HepG2 (cell line): ENCODE results near the gene QRICH2.

Experiments
- EZH2 ChIP-seq: conservative IDR thresholded peaks from 2 replicates; pipeline ENCODE4 v1.6.1; 2012; ENCODE audit warnings: mild to moderate bottlenecking, low read depth, low read length, moderate library complexity
- PCBP2 ChIP-seq: fragments of 200-400 bp; formaldehyde crosslinking; optimal IDR thresholded peaks from 2 replicates; pipeline ENCODE3; 2018; ENCODE audit warnings: low read length, low read depth; ENCODE audit not compliant: poor library complexity, severe bottlenecking
- PHB2 ChIP-seq: fragments of 450-650 bp; IDR thresholded peaks from 2 replicates; pipeline ENCODE4 v1.6.1; 2018; ENCODE audit not compliant: partially characterized antibody
- PHF8 ChIP-seq: sonication (generic); formaldehyde crosslinking; IDR thresholded peaks from 2 replicates; pipeline ENCODE4 v1.5.0; 2020; ENCODE audit warnings: missing genetic modification reagents
- THAP9 ChIP-seq: sonication (generic); formaldehyde crosslinking; IDR thresholded peaks from 2 replicates; pipeline ENCODE4; 2020; ENCODE audit warnings: missing genetic modification reagents, mild to moderate bottlenecking, borderline replicate concordance
- TF ChIP-seq, protein P1 (sequence below): IDR thresholded peaks from 2 replicates; pipeline ENCODE4 v1.6.1; 2012; ENCODE audit warnings: inconsistent platforms
- TF ChIP-seq, protein P2 (sequence below), 2 experiments: sonication (generic) in 1 of 2; formaldehyde crosslinking in 1 of 2; IDR thresholded peaks; 2 replicates each; pipeline versions ENCODE4 v1.5.1 to v1.6.1; 2011 to 2020; ENCODE audit warnings: borderline replicate concordance in 1 of 2, low read depth in 1 of 2, low read length in 1 of 2, mild to moderate bottlenecking in 1 of 2, missing genetic modification reagents in 1 of 2, moderate library complexity in 1 of 2

GRCh38 chr17:76276069-76276431 is 32.0 kb downstream of the QRICH2 start:
- TF ChIP-seq, protein P1, sequence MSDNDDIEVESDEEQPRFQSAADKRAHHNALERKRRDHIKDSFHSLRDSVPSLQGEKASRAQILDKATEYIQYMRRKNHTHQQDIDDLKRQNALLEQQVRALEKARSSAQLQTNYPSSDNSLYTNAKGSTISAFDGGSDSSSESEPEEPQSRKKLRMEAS, result no peak
- TF ChIP-seq, protein P2, sequence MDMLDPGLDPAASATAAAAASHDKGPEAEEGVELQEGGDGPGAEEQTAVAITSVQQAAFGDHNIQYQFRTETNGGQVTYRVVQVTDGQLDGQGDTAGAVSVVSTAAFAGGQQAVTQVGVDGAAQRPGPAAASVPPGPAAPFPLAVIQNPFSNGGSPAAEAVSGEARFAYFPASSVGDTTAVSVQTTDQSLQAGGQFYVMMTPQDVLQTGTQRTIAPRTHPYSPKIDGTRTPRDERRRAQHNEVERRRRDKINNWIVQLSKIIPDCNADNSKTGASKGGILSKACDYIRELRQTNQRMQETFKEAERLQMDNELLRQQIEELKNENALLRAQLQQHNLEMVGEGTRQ (IDR thresholded peaks at IDR 0.05; ENCODE audit: low read depth, low read length), result no peak
- TF ChIP-seq, protein P2 (CRISPR knock-in tag; IDR thresholded peaks at IDR 0.05; ENCODE audit: borderline replicate concordance), result no peak
- no peak for TF ChIP-seq PCBP2
- no peak for TF ChIP-seq THAP9
- no peak for TF ChIP-seq EZH2
- no peak for TF ChIP-seq PHF8 (CRISPR knock-in tag)
- no peak for TF ChIP-seq PHB2
